Head of caudate nucleus (tissue), 42 donors: Measurements from ENCODE around the gene IL6ST.
A peak's percentile ranks its signal among the peaks of the same experiment; 100 is the strongest.
"Not testable (repeated sequence)": the region's sequence is repeated elsewhere in the genome, so short reads cannot be mapped to it uniquely, and the experiment has no call there.

Experiments used
- DNase-seq, 42 donors: peaks; one replicate each; pipeline versions ENCODE4 v3.0.0 to v3.0.0-alpha.2; 2020 to 2021; ENCODE audit warnings: mixed read lengths in 7 of 42
- intact Hi-C: fragments of 100-400 bp; cut with DNase I; formaldehyde crosslinking; loops from one replicate; pipeline ENCODE4 v1.15.0; 2022

IL6ST gene

GRCh38 chr5:55994495-55994997 is at the start of gene IL6ST:
TSS of gene IL6ST (minus strand) at chr5:55994963. CDS start at chr5:55976278, 18,685 bp downstream.
- intact Hi-C loops, result no loop called here
- DNase-seq, result peak in 14 of 42 donors; percentile 20 to 80 (median 49)

DNA sequence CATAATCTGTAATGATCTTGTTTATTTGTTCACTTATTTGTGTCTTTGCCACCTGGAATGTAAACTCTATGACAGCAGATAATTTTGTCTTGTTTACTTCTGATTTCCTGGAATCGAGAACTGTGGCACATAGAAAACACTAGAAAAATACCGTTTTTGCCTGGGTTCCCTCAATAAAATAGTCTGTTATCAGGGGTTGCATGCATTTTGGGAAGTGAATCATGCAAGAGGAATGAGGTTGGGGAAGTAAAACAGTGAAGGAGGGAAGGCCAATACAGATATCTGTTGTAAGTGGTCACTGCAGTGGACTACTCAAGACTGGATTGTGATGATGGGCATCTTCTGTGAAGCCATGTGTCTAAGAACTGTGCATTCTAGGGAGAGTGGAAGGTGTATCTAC is 45.2 kb upstream of the IL6ST start:
- DNase-seq, result no peak
- intact Hi-C loops, result no loop called here

DNA sequence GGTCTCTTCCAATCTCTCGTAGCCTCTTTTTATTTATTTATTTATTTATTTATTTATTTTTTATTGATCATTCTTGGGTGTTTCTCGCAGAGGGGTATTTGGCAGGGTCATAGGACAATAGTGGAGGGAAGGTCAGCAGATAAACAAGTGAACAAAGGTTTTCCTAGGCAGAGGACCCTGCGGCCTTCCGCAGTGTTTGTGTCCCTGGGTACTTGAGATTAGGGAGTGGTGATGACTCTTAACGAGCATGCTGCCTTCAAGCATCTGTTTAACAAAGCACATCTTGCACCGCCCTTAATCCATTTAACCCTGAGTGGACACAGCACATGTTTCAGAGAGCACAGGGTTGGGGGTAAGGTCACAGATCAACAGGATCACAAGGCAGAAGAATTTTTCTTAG is 43.4 kb upstream of the IL6ST start:
- intact Hi-C loops, DNase-seq: not testable (repeated sequence)

- intact Hi-C loops, result no loop called here
- peak in 32 of 42 donors; percentile 2 to 55 (median 22) for DNase-seq
These were observed 42.8 kb upstream of the IL6ST start for GRCh38 chr5:56037531-56038010.

- intact Hi-C loops, DNase-seq: not testable (repeated sequence)
These were observed 40.6 kb upstream of the IL6ST start for GRCh38 chr5:56035394-56035793.

GRCh38 chr5:56029871-56030630 is 35.3 kb upstream of the IL6ST start:
- intact Hi-C loops, result not testable (repeated sequence)

DNA sequence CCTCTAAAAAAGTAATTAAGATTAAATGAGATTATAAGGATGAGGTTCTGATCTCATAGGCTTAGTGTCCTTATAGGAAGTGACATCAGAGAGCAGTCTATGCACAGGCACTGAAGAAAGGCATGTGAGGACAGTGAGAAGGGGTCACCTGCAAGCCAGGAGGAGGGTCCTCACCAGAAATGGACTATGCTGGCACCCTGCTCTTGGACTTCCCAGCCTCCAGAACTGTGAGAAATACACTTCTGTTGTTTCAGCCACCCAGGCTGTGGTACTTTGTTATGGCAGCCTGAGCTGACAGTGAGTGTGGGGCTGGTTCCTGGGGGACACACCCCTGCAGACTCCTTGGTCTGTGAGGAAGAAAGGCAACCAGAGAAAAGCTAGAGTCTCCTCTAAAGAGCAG is 34.7 kb upstream of the IL6ST start:
- intact Hi-C loops, result no loop called here
- DNase-seq, result no peak

More at GRCh38 chr5:56029871-56030630, 35.3 kb upstream of the IL6ST start:
- DNase-seq, result not testable (repeated sequence)

DNA sequence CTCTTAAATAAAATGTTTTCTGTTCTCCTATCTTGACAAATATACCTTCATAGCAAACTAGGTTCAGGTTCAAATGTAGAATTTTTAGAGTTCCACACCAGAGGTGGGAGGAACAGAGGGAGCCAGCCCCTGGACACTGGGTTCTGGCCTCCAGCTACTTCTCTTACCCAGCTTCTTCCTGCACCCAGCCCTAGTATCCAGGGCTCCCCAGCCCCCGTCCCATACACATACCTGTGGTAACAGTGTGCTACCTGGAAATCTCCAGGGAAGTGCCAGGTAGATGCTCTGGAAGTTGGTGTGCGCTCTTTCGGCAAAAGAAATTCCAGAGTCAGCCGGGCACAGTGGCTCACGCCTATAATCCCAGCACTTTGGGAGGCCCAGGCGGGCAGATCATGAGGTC is 33.9 kb upstream of the IL6ST start:
- no peak for DNase-seq
- intact Hi-C loops, result no loop called here

GRCh38 chr5:56026863-56027300 is 32.1 kb upstream of the IL6ST start:
- intact Hi-C loops, result no loop called here
- no peak for DNase-seq

DNA sequence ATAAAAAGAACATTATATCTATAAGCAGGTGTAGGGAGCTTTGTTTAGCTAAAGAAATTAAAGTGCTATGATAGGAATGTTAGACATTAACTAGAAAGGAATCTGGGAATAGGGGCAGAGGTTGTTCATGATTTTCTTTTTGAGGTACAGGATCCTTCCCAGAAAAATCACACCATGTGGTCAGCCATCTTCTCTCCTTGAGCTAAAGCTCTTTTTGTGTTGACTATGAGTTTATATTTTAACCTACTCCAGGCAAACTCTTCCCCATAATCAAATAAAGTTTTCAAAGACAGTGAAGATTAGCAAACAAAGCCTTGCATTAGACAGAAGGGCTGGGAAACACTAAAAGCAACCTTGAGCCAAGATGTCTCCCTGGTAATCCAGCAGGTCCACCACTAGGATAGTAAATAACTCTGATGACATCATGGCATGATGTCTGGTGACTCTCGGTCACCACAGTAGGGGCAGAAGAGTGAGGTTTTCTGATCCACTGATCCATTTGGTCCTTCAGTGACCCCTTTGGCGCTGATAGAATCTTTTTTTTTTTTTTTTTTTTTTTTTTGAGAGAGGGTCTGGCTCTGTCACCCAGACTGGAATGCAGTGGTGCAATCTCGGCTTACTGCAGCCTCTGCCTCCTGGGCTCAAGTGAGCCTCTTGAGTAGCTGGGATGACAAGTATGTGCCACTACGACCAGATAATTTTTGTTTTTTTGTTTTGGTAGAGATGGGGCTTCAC is 30.6 kb upstream of the IL6ST start:
- intact Hi-C loops, result no loop called here

DNA sequence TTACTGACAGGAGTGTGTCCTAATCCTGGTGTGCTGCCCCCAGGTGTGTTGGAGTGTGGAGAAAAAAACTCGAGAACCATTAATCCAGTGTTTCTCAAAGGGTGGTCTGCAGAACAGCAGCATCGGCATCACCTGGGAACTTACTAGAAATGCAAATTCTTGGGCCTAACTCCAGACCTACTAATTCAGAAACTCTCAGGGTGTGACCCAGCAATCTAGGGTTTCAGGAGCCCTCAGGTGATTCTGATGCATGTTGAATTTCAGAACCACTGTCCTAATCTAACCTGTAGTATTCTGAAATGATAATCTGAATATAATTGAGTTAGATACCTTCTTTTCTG is 30.0 kb upstream of the IL6ST start:
- intact Hi-C loops, result no loop called here
- no peak for DNase-seq

More for the DNA sequence above, 30.6 kb upstream of the IL6ST start:
- DNase-seq, result no peak

DNA sequence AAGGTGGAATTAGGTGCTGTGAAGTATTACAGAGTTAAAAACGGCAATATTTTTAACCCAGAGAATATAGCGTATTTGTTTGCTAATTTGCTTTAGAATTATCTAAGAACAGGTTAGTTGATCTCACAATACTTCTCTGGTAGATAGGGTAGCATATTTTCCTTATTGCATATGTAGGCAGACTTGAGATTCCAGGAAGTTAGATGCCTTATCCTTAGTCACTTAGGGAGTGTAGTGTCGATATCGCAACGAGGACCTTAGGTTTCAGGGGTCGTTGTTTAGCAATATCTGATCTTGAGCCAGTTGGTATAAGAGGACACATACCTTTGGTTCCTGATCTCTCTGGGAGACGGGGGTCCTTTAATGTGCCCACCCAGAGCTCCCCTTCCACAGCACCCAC is 28.5 kb upstream of the IL6ST start:
- intact Hi-C loops, result no loop called here
- no peak for DNase-seq

DNA sequence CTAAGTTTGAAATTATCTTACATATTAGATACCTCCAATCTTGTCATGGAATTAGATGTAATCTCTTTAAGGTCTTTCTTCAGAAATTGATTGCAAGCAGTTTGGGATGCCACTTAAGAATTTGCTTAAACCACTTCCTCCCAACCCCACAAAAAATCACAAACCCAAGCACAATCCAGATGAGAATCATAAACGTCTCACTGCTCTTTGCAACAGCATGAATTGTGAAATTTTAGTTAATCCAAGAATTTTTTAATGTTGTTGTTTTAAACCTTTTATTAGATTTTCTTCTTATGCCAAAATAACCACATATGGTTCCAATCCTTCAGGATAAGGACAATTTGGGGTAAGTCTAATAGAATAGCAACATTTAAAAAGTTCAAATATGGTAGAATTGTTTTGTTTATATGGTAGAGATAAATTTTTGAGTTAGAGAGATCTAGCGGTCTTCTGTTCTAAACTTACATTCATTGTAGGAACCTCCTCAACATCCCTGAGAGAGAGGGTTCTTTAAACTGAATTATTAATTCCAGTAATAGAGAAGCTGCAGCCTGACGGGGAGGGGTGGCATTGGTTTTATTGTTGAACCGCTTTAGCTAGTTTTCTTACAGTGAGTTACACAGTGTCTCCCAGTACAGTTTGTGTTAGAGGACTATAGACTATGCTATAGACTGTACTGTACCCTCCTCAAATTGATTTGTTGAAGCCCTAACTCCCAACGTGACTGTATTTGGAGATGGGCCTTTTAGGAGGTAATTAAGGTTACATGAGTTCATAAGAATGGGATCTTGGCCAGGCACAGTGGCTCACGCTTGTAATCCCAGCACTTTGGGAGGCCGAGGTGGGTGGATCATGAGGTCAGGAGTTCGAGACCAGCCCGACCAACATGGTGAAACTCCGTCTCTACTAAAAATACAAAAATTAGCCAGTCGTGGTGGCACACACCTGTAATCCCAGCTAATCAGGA is 24.8 kb upstream of the IL6ST start:
- intact Hi-C loops, result no loop called here
- DNase-seq, result no peak

DNA sequence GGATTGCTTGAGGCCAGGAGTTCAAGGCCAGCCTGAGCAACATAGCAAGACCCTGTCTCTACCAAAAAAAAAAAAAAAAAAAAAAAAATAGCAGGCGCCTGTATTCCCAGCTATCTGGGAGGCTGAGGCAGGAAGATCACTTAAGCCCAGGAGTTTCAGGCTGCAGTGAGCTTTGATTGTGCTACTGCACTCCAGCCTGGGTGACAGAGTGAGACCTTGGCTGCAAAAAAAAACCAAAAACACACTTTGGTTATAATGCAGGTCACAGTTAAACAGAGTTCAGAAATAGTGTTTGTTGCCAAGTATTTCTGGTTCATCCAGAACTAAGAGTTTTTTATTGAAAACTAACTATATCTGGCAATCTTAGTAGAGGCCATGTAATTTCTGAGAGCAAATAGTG is 24.1 kb upstream of the IL6ST start:
- no peak for DNase-seq
- intact Hi-C loops, result no loop called here

DNA sequence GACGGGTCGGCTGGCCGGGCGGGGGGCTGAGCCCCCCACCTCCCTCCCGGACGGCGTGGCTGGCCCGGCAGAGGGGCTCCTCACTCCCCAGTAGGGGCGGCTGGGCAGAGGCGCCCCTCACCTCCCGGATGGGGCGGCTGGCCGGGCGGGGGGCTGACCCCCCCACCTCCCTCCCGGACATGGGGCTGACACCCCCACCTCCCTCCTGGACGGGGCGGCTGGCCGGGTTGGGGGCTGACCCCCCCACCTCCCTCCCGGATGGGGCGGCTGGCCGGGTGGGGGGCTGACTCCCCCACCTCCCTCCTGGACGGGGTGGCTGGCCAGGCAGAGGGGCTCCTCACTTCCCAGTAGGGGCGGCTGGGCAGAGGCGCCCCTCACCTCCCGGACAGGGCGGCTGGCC is 19.9 kb upstream of the IL6ST start:
- DNase-seq, intact Hi-C loops: not testable (repeated sequence)

DNA sequence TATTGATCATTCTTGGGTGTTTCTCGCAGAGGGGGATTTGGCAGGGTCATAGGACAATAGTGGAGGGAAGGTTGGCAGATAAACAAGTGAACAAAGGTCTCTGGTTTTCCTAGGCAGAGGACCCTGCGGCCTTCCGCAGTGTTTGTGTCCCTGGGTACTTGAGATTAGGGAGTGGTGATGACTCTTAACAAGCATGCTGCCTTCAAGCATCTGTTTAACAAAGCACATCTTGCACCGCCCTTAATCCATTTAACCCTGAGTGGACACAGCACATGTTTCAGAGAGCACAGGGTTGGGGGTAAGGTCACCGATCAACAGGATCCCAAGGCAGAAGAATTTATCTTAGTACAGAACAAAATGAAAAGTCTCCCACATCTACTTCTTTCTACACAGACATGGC is 19.2 kb upstream of the IL6ST start:
- intact Hi-C loops, DNase-seq: not testable (repeated sequence)

DNA sequence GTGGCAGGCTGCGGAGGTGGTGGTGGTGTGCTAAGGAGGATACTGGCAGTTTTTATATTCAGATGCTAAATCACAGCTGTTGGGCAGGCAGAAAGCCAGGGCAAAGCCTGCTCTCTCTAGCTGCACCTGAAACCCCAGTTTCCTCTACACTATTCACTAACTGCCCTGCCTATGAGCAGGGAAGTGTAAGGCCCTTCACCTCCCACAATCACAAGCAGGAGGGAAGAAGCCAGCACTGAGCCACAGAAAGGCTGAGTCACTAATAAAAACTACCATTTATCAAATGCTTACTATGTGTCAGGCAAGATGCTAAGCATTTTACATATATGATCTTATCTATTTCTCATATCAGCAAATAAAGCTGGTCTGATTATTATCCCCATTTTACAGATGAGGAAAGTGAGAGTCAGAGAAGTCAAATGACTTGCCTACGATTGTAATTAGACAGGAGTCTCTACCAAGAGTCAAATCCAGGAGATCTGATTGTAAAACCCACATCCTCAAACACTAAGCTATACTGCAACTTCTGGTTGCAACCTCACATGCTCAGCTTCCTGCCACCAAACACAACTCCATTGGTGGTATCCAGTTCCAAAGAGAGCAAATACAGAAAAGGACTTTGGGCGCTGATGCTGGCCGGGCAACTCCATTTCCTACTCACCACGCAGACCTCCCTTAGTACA is 17.7 kb upstream of the IL6ST start:
- intact Hi-C loops, result no loop called here

DNA sequence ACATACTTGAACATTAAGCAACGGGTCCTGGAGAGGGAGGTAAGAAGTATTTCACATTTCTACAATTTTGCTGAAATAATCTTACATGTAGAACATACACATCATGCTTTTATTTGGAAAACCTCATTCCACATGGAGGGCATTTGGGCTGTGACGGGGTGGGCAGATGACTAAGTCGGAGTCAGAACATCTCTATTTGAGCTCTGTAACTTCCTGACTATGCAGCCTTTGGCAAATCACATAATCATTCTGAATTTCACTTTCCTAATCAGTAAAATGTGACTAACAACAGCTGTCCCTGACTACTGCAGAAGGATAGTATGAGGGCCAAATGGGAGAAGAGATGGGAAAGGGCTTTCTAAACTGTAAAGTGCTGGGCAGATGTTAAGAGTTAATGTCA is 17.1 kb upstream of the IL6ST start:
- intact Hi-C loops, result no loop called here
- no peak for DNase-seq

More for the DNA sequence above, 17.7 kb upstream of the IL6ST start:
- DNase-seq, result peak in 3 of 42 donors; percentile 4 to 9 (median 5)
